ENCODE data around the gene CGB3. TPM values are rescaled to one million over a fixed set of nuclear protein-coding genes. Genes with fewer than 3 reads are reported as not detected.

Gene CGB3
- total RNA-seq, 1 donor from 2014 or later = not detected

DNA sequence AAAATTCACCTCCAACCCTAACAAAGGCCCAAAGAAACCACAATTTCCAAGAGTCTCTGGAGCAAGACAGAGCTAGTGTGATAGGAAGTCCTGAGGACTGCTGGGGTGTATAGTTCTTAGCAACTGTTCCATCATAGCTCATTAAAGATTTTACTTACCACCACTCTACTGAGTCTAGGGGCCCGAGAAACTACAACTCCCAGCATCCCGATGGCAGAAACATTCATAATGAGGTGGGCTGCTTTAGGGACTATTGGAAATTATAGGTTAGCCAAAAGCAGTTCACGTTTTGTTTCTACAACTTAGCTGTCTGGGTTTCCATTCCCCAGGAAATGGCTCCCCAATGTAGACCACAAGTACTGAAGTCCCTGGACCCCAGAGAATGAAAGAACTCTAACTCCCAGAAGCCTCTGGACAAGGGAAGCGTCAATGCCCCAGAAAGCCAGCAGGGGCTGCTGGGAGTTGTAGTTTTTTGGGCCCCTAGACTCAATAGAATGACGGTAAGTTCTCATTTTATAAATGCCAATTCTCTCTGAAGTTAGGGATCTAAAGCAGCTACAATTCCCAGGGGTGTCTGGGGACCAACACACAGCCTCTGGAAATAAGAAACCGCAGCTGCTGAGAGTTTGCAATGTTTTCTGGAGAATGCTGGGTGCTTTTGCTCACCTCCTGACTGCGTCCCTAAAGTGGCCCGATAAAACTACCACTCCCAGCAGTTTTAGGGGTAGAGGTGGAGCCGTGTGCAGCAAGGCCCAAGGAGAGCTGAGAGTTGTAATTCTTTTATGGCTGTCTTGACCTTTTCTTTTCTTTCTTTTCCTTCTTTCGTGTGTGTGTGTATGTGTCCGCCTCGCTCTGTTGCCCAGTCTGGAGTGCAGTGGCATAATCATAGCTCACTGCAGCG lies 47.9 kb downstream of the CGB3 start:
- TF ChIP-seq, protein P1, sequence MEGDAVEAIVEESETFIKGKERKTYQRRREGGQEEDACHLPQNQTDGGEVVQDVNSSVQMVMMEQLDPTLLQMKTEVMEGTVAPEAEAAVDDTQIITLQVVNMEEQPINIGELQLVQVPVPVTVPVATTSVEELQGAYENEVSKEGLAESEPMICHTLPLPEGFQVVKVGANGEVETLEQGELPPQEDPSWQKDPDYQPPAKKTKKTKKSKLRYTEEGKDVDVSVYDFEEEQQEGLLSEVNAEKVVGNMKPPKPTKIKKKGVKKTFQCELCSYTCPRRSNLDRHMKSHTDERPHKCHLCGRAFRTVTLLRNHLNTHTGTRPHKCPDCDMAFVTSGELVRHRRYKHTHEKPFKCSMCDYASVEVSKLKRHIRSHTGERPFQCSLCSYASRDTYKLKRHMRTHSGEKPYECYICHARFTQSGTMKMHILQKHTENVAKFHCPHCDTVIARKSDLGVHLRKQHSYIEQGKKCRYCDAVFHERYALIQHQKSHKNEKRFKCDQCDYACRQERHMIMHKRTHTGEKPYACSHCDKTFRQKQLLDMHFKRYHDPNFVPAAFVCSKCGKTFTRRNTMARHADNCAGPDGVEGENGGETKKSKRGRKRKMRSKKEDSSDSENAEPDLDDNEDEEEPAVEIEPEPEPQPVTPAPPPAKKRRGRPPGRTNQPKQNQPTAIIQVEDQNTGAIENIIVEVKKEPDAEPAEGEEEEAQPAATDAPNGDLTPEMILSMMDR (IDR thresholded peaks at IDR 0.05; ENCODE audit: insufficient read depth, low read length, poor library complexity, severe bottlenecking) = no peak
- Histone ChIP-seq H3K27me3 (ENCODE audit: control insufficient read depth, insufficient read depth, low read length) (no peaks in the 10 kb centered on the region), H3K4me3 (ENCODE audit: low read depth, low read length) (no peak overlapping the region), H3K36me3 (ENCODE audit: control insufficient read depth, insufficient read depth, low read length) (peaks cover 1% of the 10 kb centered on the region)
- DNase-seq (ENCODE audit: low read depth) = no peak

Other genes with a start within 250 kb of the CGB3 start
- gene BCAT2, start 213.3 kb downstream of the CGB3 start, total RNA-seq = 47.7 and 56.8 TPM in 2 replicates
- 10.2 and 15.0 TPM in 2 replicates for gene HSD17B14, start 187.8 kb downstream of the CGB3 start, total RNA-seq
- gene PLEKHA4, start 155.7 kb downstream of the CGB3 start, total RNA-seq = 10.0 and 11.1 TPM in 2 replicates
- gene PPP1R15A, start 151.9 kb downstream of the CGB3 start, total RNA-seq = 225 and 233 TPM in 2 replicates
- gene TULP2, start 125.6 kb downstream of the CGB3 start, total RNA-seq = not detected in 2 replicates
- gene NUCB1, start 124.0 kb downstream of the CGB3 start, total RNA-seq = 248 and 260 TPM in 2 replicates
- 1.0 and 1.5 TPM in 2 replicates for gene DHDH, start 90.6 kb downstream of the CGB3 start, total RNA-seq
- 128 and 140 TPM in 2 replicates for gene BAX, start 69.5 kb downstream of the CGB3 start, total RNA-seq
- gene FTL, start 59.0 kb downstream of the CGB3 start, total RNA-seq = 2,415 and 2,688 TPM in 2 replicates
- 23.1 and 24.8 TPM in 2 replicates for gene GYS1, start 31.0 kb downstream of the CGB3 start, total RNA-seq
- gene RUVBL2, start 30.4 kb downstream of the CGB3 start, total RNA-seq = 174 and 177 TPM in 2 replicates
- gene LHB, start 7.2 kb downstream of the CGB3 start, total RNA-seq = 8.2 and 8.4 TPM in 2 replicates
- 1.9 and 5.1 TPM in 2 replicates for gene CGB2, start 7.6 kb upstream of the CGB3 start, total RNA-seq
- gene CGB1, start 12.6 kb upstream of the CGB3 start, total RNA-seq = 13.7 and 15.3 TPM in 2 replicates
- 0.89 TPM in 1 of 2 replicates, not detected in the other for gene CGB5, start 19.5 kb upstream of the CGB3 start, total RNA-seq
- gene CGB8, start 24.8 kb upstream of the CGB3 start, total RNA-seq = 3.3 and 7.4 TPM in 2 replicates
- gene CGB7, start 33.4 kb upstream of the CGB3 start, total RNA-seq = 5.5 and 14.4 TPM in 2 replicates
- gene NTF4, start 40.5 kb upstream of the CGB3 start, total RNA-seq = 0.58 TPM in 1 of 2 replicates, not detected in the other
- gene KCNA7, start 48.4 kb upstream of the CGB3 start, total RNA-seq = not detected in 2 replicates
- 108 and 135 TPM in 2 replicates for gene SNRNP70, start 61.1 kb upstream of the CGB3 start, total RNA-seq
- gene LIN7B, start 90.0 kb upstream of the CGB3 start, total RNA-seq = 3.4 and 5.8 TPM in 2 replicates
- 4.2 and 4.6 TPM in 2 replicates for gene C19orf73, start 94.8 kb upstream of the CGB3 start, total RNA-seq
- 0.88 and 10.9 TPM in 2 replicates for gene PPFIA3, start 95.2 kb upstream of the CGB3 start, total RNA-seq
- not detected in 2 replicates for gene HRC, start 131.1 kb upstream of the CGB3 start, total RNA-seq
- gene TRPM4, start 133.5 kb upstream of the CGB3 start, total RNA-seq = 13.5 and 16.7 TPM in 2 replicates